ENCODE results near the gene EGFL8. TPM values are rescaled to one million over a fixed set of nuclear protein-coding genes. Genes with fewer than 3 reads are reported as not detected.

Gene EGFL8
- total RNA-seq, 1 donor from 2014 or later, result 13.3 TPM

DNA sequence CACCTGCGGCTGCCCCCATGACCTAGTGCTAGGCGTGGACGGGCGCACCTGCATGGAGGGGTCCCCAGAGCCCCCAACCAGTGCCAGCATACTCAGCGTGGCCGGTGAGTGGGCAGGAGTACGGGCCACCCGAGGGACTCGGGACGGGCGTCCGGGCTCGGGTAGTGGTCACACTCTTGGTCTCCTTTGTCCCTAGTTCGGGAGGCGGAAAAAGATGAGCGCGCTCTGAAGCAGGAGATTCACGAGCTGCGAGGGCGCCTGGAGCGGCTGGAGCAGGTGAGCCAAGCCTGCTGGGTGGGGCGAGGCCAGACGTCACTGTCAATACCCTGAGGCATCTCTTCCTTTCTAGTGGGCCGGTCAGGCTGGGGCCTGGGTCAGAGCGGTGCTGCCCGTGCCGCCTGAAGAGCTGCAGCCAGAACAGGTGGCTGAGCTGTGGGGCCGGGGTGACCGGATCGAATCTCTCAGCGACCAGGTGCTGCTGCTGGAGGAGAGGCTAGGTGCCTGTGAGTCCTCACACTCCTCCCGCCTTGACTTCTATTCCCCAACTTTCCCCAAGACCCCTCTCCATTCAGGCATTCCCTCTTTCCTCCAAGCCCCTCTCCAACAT, 2.9 kb downstream of the EGFL8 start:
- H3K4me3 ChIP-seq, result no peak overlapping the region
- H3K36me3 ChIP-seq, result peaks cover 0 to 61% of the 10 kb centered on the region in 2 donors
- TF ChIP-seq POLR2A (IDR thresholded peaks at IDR 0.05), result no peak
- no peak for TF ChIP-seq POLR2AphosphoS5 (IDR thresholded peaks at IDR 0.05; ENCODE audit: insufficient read depth in 1 of 2, low read depth in 1 of 2)
- TF ChIP-seq, protein P1, sequence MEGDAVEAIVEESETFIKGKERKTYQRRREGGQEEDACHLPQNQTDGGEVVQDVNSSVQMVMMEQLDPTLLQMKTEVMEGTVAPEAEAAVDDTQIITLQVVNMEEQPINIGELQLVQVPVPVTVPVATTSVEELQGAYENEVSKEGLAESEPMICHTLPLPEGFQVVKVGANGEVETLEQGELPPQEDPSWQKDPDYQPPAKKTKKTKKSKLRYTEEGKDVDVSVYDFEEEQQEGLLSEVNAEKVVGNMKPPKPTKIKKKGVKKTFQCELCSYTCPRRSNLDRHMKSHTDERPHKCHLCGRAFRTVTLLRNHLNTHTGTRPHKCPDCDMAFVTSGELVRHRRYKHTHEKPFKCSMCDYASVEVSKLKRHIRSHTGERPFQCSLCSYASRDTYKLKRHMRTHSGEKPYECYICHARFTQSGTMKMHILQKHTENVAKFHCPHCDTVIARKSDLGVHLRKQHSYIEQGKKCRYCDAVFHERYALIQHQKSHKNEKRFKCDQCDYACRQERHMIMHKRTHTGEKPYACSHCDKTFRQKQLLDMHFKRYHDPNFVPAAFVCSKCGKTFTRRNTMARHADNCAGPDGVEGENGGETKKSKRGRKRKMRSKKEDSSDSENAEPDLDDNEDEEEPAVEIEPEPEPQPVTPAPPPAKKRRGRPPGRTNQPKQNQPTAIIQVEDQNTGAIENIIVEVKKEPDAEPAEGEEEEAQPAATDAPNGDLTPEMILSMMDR (IDR thresholded peaks at IDR 0.05), result no peak
- H3K27me3 ChIP-seq, result no peaks in the 10 kb centered on the region
- no peaks in the 10 kb centered on the region for H3K9me3 ChIP-seq
- no peak for DNase-seq (ENCODE audit: extremely low spot score in 2 of 2)
- H3K27ac ChIP-seq, result no peak overlapping the region
- intact Hi-C loops (cut with DNase I), result no loop called here
- no peaks in the 10 kb centered on the region for H3K4me1 ChIP-seq

DNA sequence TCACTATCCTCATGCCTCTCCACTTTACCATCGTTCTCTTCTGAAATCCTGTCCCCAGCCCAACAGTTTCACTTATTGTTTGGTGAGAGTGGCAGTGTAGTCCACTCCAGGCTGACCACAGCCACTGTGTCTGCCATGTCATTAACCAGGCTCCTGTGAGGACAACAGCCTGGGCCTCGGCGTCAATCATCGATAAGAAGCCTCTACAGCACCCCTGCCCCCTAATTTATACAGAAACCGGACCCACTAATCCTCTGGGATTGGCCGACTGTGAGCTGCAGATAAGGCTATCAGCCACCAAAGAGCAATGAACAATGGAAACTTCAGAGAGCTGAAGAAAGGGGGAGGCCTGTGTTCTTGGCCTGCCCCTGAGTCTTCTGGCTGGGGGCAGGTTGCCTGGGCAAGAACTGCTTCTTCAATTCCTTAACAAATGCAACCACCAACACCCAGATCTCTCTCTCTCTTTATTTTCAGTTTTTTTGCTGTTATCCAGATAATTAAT, 3.4 kb downstream of the EGFL8 start:
- no peaks in the 10 kb centered on the region for H3K4me1 ChIP-seq
- no peak overlapping the region for H3K27ac ChIP-seq
- H3K4me3 ChIP-seq, result no peak overlapping the region
- H3K36me3 ChIP-seq, result peaks cover 0 to 58% of the 10 kb centered on the region in 2 donors
- no peaks in the 10 kb centered on the region for H3K9me3 ChIP-seq
- DNase-seq (ENCODE audit: extremely low spot score in 2 of 2), result no peak
- intact Hi-C loops (cut with DNase I), result no loop called here
- TF ChIP-seq, protein P1 (IDR thresholded peaks at IDR 0.05), result no peak
- no peak for TF ChIP-seq POLR2A (IDR thresholded peaks at IDR 0.05)
- TF ChIP-seq POLR2AphosphoS5 (IDR thresholded peaks at IDR 0.05; ENCODE audit: insufficient read depth in 1 of 2, low read depth in 1 of 2), result no peak
- H3K27me3 ChIP-seq, result no peaks in the 10 kb centered on the region

DNA sequence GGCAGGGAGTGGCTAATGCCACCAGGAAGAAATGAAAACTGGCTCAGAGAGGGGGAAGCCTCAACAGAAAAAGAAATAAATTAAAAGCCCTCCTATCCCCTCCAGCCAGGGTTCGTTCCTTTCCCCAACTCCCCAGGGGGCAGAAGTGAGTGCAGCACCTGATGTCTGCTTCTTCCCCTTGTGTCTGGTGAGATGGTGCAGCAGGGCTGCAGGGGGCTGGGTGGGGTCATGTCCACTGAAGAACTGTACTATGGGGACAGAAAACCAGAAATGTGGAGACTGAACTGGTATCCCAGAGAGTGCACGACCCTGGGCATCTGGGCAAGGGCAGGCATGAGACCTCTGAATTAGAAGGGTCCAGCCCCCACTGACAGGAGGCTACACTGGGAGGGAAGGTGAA, 4.0 kb downstream of the EGFL8 start:
- no peak for DNase-seq (ENCODE audit: extremely low spot score in 2 of 2)
- TF ChIP-seq POLR2AphosphoS5 (IDR thresholded peaks at IDR 0.05; ENCODE audit: insufficient read depth in 1 of 2, low read depth in 1 of 2) (no peak), POLR2A (IDR thresholded peaks at IDR 0.05) (no peak)
- TF ChIP-seq, protein P1 (IDR thresholded peaks at IDR 0.05), result no peak
- no peak overlapping the region for H3K4me3 ChIP-seq
- no peaks in the 10 kb centered on the region for H3K27me3 ChIP-seq
- H3K9me3 ChIP-seq, result no peaks in the 10 kb centered on the region
- H3K27ac ChIP-seq, result no peak overlapping the region
- H3K4me1 ChIP-seq, result no peaks in the 10 kb centered on the region
- intact Hi-C loops (cut with DNase I), result no loop called here
- H3K36me3 ChIP-seq, result peaks cover 0 to 52% of the 10 kb centered on the region in 2 donors

DNA sequence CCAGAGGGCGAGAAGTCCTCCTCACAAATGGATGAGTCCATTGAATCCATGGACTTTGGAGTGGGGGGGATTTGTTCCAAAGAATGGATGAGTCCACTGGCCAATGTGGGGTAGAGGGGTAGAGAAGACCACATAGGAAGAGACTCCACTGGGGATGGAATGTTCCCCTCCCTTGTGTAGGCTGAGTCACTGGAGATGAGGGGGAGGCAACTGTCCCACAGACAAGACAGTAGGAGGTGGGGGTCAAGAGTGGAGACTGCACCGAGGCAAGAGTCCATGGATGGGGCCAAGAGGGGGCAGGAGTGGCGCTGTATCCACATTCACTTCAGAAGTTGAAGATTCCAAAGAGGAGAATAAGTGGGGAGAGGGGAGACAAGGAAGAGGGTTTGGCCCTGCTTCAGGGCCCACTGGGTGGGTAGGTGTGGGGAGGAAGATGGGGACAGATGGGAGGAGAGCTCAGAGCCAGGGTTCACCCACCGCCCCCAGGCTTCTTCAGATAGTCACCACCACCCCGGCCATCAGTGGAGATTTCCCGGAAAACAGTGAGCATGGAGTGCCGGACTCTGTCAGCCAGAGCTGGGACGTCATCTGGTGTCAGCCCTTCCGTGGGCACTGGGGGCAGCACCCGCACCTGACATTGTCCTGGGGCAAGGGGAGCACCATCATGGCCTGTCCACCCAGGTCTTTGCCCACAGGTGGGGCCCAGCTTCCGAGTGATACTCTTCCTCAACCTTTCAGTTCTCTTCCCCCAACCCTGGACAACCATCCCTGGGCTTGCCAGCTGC, 4.6 kb downstream of the EGFL8 start:
- H3K27ac ChIP-seq, result no peak overlapping the region
- H3K27me3 ChIP-seq, result no peaks in the 10 kb centered on the region
- TF ChIP-seq, protein P1 (IDR thresholded peaks at IDR 0.05), result no peak
- TF ChIP-seq POLR2AphosphoS5 (IDR thresholded peaks at IDR 0.05; ENCODE audit: insufficient read depth in 1 of 2, low read depth in 1 of 2), result no peak
- no peak for TF ChIP-seq POLR2A (IDR thresholded peaks at IDR 0.05)
- H3K4me3 ChIP-seq, result no peak overlapping the region
- no peaks in the 10 kb centered on the region for H3K9me3 ChIP-seq
- no peaks in the 10 kb centered on the region for H3K4me1 ChIP-seq
- peaks cover 0 to 51% of the 10 kb centered on the region in 2 donors for H3K36me3 ChIP-seq
- no peak for DNase-seq (ENCODE audit: extremely low spot score in 2 of 2)
- intact Hi-C loops (cut with DNase I), result no loop called here
